ENCODE data around the gene ZNF74. TPM values are rescaled to one million over a fixed set of nuclear protein-coding genes. Genes with fewer than 3 reads are reported as not detected.
"Not testable (repeated sequence)": the region's sequence is repeated elsewhere in the genome, so short reads cannot be mapped to it uniquely, and the experiment has no call there.

ZNF74 gene
- polyA plus RNA-seq, 1 experiment = 8.4 TPM

DNA sequence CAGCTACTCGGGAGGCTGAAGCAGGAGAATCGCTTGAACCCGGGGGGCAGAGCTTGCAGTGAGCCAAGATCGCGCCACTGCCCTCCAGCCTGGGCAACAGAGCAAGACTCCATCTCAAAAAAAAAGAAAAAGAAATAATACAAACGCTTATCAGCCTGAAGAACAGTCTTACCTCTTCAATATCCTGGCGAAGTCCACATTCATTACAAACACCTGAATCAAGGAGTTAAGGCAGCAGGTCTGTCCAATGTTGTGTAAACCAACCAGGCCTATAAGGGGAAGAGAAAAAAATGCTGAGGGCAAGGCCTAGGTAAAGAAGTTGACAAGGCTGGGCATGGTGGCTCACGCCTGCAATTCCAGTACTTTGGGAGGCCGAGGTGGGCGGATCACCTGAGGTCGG lies 17.0 kb upstream of the ZNF74 start:
- CTCF ChIA-PET; H3K27ac ChIP-seq (ENCODE audit: low read depth, low read length); POLR2A ChIA-PET; DNase-seq (ENCODE audit: low read depth, low spot score); H3K27me3 ChIP-seq (ENCODE audit: control insufficient read depth, insufficient read depth, low read length); H3K9me3 ChIP-seq (ENCODE audit: control insufficient read depth, insufficient read depth, low read length); H3K4me3 ChIP-seq (ENCODE audit: low read depth, low read length): not testable (repeated sequence)

DNA sequence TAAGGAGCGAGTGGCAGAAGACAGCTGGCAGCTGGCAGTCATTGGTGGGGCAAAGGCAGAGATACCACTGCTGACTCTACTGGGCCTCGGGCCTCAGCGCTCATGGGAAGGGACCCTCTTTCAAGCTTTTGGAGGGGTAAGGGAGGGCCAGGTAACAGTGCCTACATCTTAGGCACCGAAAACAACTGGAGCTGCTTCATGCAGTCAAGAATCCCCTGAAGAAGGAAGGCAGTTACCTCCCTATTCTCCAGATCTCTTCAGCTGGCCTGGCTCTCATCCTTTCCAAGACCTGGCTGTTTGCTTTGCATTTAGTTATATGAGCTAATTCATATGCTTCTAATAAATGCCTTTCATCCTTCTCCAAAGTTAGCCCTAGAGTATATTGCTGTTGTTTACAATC lies 15.8 kb upstream of the ZNF74 start:
- no peak overlapping the region for H3K27ac ChIP-seq (ENCODE audit: low read depth, low read length)
- TF ChIP-seq, protein P1, sequence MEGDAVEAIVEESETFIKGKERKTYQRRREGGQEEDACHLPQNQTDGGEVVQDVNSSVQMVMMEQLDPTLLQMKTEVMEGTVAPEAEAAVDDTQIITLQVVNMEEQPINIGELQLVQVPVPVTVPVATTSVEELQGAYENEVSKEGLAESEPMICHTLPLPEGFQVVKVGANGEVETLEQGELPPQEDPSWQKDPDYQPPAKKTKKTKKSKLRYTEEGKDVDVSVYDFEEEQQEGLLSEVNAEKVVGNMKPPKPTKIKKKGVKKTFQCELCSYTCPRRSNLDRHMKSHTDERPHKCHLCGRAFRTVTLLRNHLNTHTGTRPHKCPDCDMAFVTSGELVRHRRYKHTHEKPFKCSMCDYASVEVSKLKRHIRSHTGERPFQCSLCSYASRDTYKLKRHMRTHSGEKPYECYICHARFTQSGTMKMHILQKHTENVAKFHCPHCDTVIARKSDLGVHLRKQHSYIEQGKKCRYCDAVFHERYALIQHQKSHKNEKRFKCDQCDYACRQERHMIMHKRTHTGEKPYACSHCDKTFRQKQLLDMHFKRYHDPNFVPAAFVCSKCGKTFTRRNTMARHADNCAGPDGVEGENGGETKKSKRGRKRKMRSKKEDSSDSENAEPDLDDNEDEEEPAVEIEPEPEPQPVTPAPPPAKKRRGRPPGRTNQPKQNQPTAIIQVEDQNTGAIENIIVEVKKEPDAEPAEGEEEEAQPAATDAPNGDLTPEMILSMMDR (IDR thresholded peaks at IDR 0.05; ENCODE audit: low read depth, low read length) = no peak
- DNase-seq (ENCODE audit: low read depth, low spot score) = no peak
- no peaks in the 10 kb centered on the region for H3K9me3 ChIP-seq (ENCODE audit: control insufficient read depth, insufficient read depth, low read length)
- CTCF ChIA-PET = interaction anchor here (0.5 kb wide), 1 partner anchor 40 kb away, joined by 4 read pairs; no protein-coding TSS in a partner anchor
- POLR2A ChIA-PET = no interaction called here
- H3K27me3 ChIP-seq (ENCODE audit: control insufficient read depth, insufficient read depth, low read length) = no peaks in the 10 kb centered on the region
- no peak overlapping the region for H3K4me3 ChIP-seq (ENCODE audit: low read depth, low read length)

DNA sequence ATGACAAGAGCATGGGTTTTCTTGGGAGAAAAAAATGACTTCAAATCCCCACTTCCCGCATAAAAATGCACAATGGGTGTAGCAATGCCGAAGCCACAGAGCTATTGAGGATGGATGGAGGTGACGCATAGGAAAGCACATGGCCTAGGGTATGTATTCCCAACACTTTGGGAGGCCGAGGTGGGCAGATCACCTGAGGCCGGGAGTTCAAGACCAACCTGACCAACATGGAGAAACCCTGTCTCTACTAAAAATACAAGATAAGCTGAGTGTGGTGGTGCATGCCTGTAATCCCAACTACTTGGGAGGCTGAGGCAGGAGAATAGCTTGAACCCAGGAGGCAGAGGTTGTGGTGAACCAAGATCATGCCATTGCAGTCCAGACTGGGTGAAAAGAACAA lies 15.3 kb upstream of the ZNF74 start:
- H3K9me3 ChIP-seq (ENCODE audit: control insufficient read depth, insufficient read depth, low read length); H3K4me3 ChIP-seq (ENCODE audit: low read depth, low read length); H3K27me3 ChIP-seq (ENCODE audit: control insufficient read depth, insufficient read depth, low read length); DNase-seq (ENCODE audit: low read depth, low spot score); H3K27ac ChIP-seq (ENCODE audit: low read depth, low read length); POLR2A ChIA-PET: not testable (repeated sequence)
- CTCF ChIA-PET = interaction anchor here (0.5 kb wide), 1 partner anchor 40 kb away, joined by 4 read pairs; no protein-coding TSS in a partner anchor

DNA sequence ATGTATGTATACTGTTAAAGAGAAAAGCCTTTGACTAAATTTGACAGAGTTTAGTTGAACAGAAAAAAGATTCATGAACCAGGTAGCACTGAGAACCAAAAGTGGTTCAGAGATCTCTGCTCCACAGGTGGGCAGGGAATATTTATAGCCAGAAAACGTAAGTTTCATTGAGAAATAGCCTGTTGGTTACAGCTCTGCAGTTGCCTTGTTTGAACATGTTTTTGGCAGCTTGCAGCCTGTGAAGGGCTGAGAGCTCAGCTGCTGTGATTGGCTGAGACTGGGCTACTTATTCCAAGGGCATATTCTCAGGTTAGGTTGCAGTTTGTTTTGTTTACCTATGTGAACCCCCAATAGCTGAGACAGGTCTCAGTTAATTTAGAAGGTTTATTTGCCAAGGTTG lies 13.5 kb upstream of the ZNF74 start:
- peaks cover 3% of the 10 kb centered on the region for H3K27me3 ChIP-seq (ENCODE audit: control insufficient read depth, insufficient read depth, low read length)
- TF ChIP-seq, protein P1 (IDR thresholded peaks at IDR 0.05; ENCODE audit: low read depth, low read length) = no peak
- no peak overlapping the region for H3K4me3 ChIP-seq (ENCODE audit: low read depth, low read length)
- H3K9me3 ChIP-seq (ENCODE audit: control insufficient read depth, insufficient read depth, low read length) = no peaks in the 10 kb centered on the region
- no peak overlapping the region for H3K27ac ChIP-seq (ENCODE audit: low read depth, low read length)
- no peak for DNase-seq (ENCODE audit: low read depth, low spot score)
- POLR2A ChIA-PET = no interaction called here
- CTCF ChIA-PET = interaction anchor here (0.6 kb wide), 1 partner anchor 17 kb away, joined by 3 read pairs; no protein-coding TSS in a partner anchor

DNA sequence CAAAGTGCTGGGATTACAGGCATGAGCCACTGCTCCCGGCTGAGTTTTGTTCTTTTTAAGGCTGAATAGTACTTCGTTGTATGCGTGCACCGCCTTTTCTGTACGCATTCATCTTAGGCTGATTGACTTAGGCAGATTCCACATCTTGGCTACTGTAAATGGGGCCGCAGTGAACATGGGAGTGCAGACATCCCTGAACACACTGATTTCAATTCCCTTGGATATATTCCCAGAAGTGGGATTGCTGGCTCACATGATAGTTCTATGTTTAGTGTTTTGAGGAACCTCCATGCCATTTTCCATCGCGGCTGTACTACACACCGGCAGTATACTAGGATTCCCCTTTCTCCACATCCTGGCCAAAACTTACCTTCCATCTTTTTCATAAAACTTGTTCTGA lies 10.4 kb upstream of the ZNF74 start:
- no peak overlapping the region for H3K27ac ChIP-seq (ENCODE audit: low read depth, low read length)
- no peaks in the 10 kb centered on the region for H3K9me3 ChIP-seq (ENCODE audit: control insufficient read depth, insufficient read depth, low read length)
- no peak for DNase-seq (ENCODE audit: low read depth, low spot score)
- POLR2A ChIA-PET = no interaction called here
- CTCF ChIA-PET = no interaction called here
- H3K4me3 ChIP-seq (ENCODE audit: low read depth, low read length) = no peak overlapping the region
- TF ChIP-seq, protein P1 (IDR thresholded peaks at IDR 0.05; ENCODE audit: low read depth, low read length) = no peak
- H3K27me3 ChIP-seq (ENCODE audit: control insufficient read depth, insufficient read depth, low read length) = peaks cover 10% of the 10 kb centered on the region

DNA sequence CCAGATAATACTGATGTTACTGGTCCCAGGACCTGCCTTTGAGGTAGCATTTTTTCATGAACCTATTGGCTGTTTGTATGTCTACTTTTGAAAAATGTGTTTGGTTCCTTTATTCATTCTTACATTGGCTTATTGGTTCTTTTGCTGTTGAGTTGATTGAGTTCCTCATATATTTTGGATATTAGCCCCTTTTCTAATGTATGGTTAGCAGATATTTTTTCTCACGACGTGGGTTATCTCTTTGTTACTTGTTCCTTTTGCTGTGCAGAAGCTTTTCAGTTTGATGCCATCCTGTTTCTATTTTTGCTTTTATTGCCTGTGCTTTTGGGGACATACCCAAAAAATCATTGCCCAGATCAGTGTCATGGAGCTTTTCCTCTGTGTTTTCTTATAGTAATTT lies 9.8 kb upstream of the ZNF74 start:
- Histone ChIP-seq H3K4me3 (ENCODE audit: low read depth, low read length) (no peak overlapping the region), H3K27me3 (ENCODE audit: control insufficient read depth, insufficient read depth, low read length) (peaks cover 10% of the 10 kb centered on the region), H3K9me3 (ENCODE audit: control insufficient read depth, insufficient read depth, low read length) (peaks cover 2% of the 10 kb centered on the region), H3K27ac (ENCODE audit: low read depth, low read length) (no peak overlapping the region)
- ChIA-PET CTCF (no interaction called here), POLR2A (no interaction called here)
- TF ChIP-seq, protein P1 (IDR thresholded peaks at IDR 0.05; ENCODE audit: low read depth, low read length) = no peak
- no peak for DNase-seq (ENCODE audit: low read depth, low spot score)

Measured in AG04450 (cell line).